SU-DHL-6 (cell line): Measurements from ENCODE around the gene DUSP14.

ENCODE experiments used
- EZH2phosphoT487 ChIP-seq: fragments of 200-600 bp; sonication (generic), shearing (Covaris generic); conservative IDR thresholded peaks from 2 replicates; pipeline ENCODE4 v1.6.1; 2018; ENCODE audit warnings: mild to moderate bottlenecking, antibody characterized with exemption, low read length, moderate library complexity, mixed read lengths
- TF ChIP-seq, protein P1 (sequence below): fragments of 200-600 bp; sonication (generic); IDR thresholded peaks from one replicate; pipeline ENCODE4 v1.5.1; 2017; ENCODE audit warnings: antibody characterized with exemption, mild to moderate bottlenecking, low read length, moderate library complexity; ENCODE audit not compliant: insufficient read depth, poor library complexity, severe bottlenecking

- TF ChIP-seq, protein P1, sequence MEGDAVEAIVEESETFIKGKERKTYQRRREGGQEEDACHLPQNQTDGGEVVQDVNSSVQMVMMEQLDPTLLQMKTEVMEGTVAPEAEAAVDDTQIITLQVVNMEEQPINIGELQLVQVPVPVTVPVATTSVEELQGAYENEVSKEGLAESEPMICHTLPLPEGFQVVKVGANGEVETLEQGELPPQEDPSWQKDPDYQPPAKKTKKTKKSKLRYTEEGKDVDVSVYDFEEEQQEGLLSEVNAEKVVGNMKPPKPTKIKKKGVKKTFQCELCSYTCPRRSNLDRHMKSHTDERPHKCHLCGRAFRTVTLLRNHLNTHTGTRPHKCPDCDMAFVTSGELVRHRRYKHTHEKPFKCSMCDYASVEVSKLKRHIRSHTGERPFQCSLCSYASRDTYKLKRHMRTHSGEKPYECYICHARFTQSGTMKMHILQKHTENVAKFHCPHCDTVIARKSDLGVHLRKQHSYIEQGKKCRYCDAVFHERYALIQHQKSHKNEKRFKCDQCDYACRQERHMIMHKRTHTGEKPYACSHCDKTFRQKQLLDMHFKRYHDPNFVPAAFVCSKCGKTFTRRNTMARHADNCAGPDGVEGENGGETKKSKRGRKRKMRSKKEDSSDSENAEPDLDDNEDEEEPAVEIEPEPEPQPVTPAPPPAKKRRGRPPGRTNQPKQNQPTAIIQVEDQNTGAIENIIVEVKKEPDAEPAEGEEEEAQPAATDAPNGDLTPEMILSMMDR: no peak
- no peak for TF ChIP-seq EZH2phosphoT487
Observed at GRCh38 chr17:37481001-37481665, 8.6 kb upstream of the DUSP14 start.
